Peyer's patch (tissue), 4 donors: ENCODE results near the gene SCARB1. TPM values are rescaled to one million over a fixed set of nuclear protein-coding genes. Genes with fewer than 3 reads are reported as not detected.

Experiments used
- DNase-seq, 3 donors: peaks; one replicate each; pipeline ENCODE4 v3.0.0-alpha.2; 2017 to 2019
- H3K27ac ChIP-seq, 4 donors: fragments of 200-600 bp; sonication (generic); one replicate each; pipeline ENCODE4 v1.5.1; 2016 to 2019
- H3K27me3 ChIP-seq, 2 donors: fragments of 200-600 bp; sonication (generic); one replicate each; pipeline ENCODE4 v1.5.1; 2019
- H3K36me3 ChIP-seq, 3 donors: fragments of 200-600 bp; sonication (generic); one replicate each; pipeline ENCODE4 v1.5.1; 2016 to 2019
- H3K4me1 ChIP-seq, 4 donors: fragments of 200-600 bp; sonication (generic); one replicate each; pipeline ENCODE4 v1.5.1; 2016 to 2019
- H3K4me3 ChIP-seq, 4 donors: fragments of 200-600 bp; sonication (generic); 1 replicate in 3 of 4; 2 replicates in 1 of 4; pipeline ENCODE4 v1.5.1; 2016 to 2019; ENCODE audit warnings: mild to moderate bottlenecking in 1 of 4
- H3K9me3 ChIP-seq, 4 donors: fragments of 200-600 bp; sonication (generic); one replicate each; pipeline ENCODE4 v1.5.1; 2016 to 2019; ENCODE audit warnings: mild to moderate bottlenecking in 1 of 4
- POLR2A ChIP-seq, 2 donors: fragments of 450-650 bp; IDR thresholded peaks; one replicate each; pipeline ENCODE4 v1.5.1; 2017; ENCODE audit warnings: antibody characterized with exemption in 2 of 2, mild to moderate bottlenecking in 2 of 2, moderate library complexity in 2 of 2
- total RNA-seq, 4 donors: library from RNA; depleted of rRNA; stranded (reverse); fragments of >200 nt; gene quantifications; one replicate each; pipeline ENCODE4 v1.1.0, GENCODE V29; 2016
- TF ChIP-seq, protein P1 (sequence below), 6 experiments: fragments of 450-650 bp in 4 of 6; fragments of 200-600 bp in 2 of 6; sonication (generic) in 1 of 6; IDR thresholded peaks; one replicate each; pipeline ENCODE4 v1.5.1; 2017 to 2019; ENCODE audit warnings: antibody characterized with exemption in 6 of 6, mild to moderate bottlenecking in 3 of 6, moderate library complexity in 1 of 6

The SCARB1 gene
- total RNA-seq, 4 donors from 2014 or later: 14.9 to 214 (median 64.6) TPM

DNA sequence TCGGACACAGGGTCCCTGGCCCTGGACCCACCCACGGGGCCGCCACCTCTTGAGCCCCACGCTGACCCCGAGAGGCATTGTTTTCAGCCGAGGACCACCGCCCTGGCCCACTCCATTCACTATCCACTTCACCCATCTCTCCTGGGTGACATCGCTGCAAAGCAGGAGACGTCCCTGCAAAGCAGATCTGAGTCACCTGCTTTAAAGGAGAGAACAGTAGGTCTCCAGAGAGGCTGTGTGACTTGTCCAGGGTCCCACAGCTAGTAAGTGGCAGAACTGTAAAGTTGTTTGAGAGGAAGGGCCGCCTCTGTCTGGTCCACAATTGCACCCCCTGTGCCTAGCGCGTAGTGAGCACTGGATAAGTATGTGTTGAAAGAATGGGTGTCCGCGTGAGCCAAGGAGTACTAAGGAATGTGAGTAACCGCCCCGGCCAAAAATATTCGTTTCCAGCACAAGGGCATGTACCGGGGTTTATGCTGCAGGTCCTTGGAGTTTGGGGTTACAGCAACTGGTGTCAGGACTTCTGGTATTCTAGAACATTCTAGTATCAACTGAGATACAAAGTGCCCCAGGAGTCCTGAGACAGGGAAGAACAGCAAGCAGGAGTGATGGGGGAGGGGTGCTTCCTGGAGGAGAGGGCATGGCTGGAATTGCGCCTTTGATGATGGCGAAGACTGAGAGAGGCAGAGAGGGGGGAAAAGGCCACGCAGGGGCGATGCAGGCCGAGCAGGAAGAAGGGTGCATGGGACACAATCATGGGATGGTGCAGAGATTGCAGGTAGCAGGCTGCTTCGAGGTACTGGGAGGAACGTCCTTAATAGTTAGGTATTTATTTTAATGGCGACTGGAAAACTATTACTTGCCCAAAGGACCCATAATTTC, 91.1 kb downstream of the SCARB1 start:
- Histone ChIP-seq H3K4me3 (no peak overlapping the region), H3K27me3 (no peaks in the 10 kb centered on the region), H3K4me1 (peaks cover 0 to 6% (median 2%) of the 10 kb centered on the region in 4 donors), H3K9me3 (no peaks in the 10 kb centered on the region), H3K36me3 (no peaks in the 10 kb centered on the region), H3K27ac (no peak overlapping the region)
- no peak for TF ChIP-seq POLR2A (IDR thresholded peaks at IDR 0.05)
- TF ChIP-seq, protein P1, sequence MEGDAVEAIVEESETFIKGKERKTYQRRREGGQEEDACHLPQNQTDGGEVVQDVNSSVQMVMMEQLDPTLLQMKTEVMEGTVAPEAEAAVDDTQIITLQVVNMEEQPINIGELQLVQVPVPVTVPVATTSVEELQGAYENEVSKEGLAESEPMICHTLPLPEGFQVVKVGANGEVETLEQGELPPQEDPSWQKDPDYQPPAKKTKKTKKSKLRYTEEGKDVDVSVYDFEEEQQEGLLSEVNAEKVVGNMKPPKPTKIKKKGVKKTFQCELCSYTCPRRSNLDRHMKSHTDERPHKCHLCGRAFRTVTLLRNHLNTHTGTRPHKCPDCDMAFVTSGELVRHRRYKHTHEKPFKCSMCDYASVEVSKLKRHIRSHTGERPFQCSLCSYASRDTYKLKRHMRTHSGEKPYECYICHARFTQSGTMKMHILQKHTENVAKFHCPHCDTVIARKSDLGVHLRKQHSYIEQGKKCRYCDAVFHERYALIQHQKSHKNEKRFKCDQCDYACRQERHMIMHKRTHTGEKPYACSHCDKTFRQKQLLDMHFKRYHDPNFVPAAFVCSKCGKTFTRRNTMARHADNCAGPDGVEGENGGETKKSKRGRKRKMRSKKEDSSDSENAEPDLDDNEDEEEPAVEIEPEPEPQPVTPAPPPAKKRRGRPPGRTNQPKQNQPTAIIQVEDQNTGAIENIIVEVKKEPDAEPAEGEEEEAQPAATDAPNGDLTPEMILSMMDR (IDR thresholded peaks at IDR 0.05): no peak
- no peak for DNase-seq

DNA sequence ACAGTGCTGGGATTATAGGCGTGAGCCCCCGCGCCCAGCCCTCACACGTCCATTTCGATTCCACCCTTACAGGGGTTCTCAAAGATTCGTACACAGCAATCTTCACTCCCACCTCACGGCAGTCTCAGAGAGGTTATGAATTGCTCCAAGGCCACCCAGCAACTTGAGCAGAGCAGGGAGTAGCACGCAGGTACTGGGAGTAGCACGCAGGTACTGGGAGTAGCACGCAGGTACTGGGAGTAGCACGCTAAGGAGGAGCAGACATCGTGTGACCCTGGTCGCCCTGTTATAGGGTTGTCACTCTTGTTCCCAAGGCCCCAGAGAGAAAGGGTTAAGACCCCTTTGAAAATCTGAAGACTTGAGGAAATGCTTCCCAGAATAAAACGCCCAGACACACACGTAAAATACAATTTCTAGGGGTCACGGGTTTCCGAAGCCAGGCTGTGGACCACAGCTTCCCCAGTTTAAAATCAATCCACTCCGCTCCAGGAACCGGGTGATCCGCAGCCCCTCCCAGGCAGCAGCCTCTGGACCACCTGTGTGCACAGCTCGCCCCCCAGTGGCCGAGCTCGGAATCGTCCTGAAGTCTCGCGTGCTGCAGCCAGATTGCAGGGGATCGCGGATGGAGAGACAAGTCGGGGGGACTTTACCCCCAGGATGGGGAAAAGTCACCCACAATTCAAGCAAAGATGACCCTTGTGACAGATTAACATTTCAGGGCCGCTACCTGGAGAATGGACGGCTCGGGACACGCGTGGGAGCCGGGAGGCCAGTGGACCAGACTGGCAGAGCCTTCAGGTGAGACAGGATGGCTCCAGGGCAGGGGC, 92.0 kb downstream of the SCARB1 start:
- Histone ChIP-seq H3K9me3 (no peaks in the 10 kb centered on the region), H3K27me3 (no peaks in the 10 kb centered on the region), H3K36me3 (no peaks in the 10 kb centered on the region), H3K4me1 (peaks cover 0 to 7% (median 5%) of the 10 kb centered on the region in 4 donors), H3K27ac (no peak overlapping the region), H3K4me3 (no peak overlapping the region)
- DNase-seq: peak; percentile 84 to 93 (median 89)
- no peak for TF ChIP-seq POLR2A (IDR thresholded peaks at IDR 0.05)
- TF ChIP-seq, protein P1 (IDR thresholded peaks at IDR 0.05): peak; percentile 90 to 98 (median 92)

DNA sequence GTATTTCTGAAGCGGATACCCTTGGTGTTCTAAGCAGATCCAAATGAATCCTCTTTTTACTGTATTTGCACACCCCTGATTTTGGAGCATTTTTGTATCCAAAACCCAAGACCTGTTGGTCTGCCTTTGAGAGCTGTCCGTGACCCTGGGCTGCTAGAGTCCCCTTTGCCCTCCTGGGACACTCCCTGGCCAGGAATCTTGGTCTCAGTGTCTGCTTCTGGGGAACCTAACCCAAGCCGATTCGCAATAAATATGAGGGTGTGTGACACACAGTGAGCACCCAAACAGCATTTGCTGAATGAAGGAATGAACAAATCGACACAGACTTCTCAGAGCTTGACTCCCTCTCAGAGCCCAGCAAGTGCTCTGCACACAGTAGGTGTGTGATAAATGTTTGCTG, 92.9 kb downstream of the SCARB1 start:
- no peaks in the 10 kb centered on the region for H3K9me3 ChIP-seq
- no peaks in the 10 kb centered on the region for H3K36me3 ChIP-seq
- H3K27me3 ChIP-seq: no peaks in the 10 kb centered on the region
- DNase-seq: no peak
- H3K27ac ChIP-seq: no peak overlapping the region
- no peak overlapping the region for H3K4me3 ChIP-seq
- peaks cover 0 to 16% (median 5%) of the 10 kb centered on the region in 4 donors for H3K4me1 ChIP-seq
- TF ChIP-seq POLR2A (IDR thresholded peaks at IDR 0.05): no peak
- TF ChIP-seq, protein P1 (IDR thresholded peaks at IDR 0.05): no peak

DNA sequence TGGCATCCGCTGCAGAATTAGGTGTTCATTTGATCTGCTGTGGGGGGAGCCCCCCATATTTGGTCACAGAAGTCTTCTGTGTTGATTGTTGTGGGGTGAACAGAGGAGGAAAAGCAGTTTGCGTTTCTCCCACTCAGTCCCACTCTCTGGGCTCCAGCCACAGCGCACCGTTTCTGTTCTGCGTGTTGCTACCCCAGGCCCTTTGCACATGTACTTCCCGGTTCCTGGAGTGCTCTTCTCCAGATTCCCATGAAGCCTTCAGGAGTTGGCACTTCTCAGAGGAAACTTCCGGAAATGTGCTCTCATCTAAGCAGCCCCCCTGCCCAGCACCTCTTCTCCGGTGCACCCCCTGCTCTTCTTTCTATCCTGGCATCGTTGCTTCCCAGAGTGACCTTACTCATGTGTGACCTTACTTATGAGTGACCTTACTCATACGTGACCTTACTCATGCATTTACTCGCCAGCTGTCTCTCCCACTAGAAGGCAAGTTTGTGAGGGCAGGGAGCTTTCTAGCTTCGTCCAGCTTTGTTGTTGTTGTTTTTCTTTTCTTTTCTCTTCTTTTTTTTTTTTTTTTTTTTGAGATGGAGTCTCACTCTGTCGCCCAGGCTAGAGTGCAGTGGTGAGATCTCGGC, 93.7 kb downstream of the SCARB1 start:
- H3K4me1 ChIP-seq: peaks cover 0 to 23% (median 5%) of the 10 kb centered on the region in 4 donors
- TF ChIP-seq, protein P1 (IDR thresholded peaks at IDR 0.05): no peak
- TF ChIP-seq POLR2A (IDR thresholded peaks at IDR 0.05): no peak
- H3K27me3 ChIP-seq: no peaks in the 10 kb centered on the region
- H3K36me3 ChIP-seq: no peaks in the 10 kb centered on the region
- no peak overlapping the region for H3K27ac ChIP-seq
- DNase-seq: no peak
- H3K9me3 ChIP-seq: peaks cover 0 to under 1% (median 0%) of the 10 kb centered on the region in 4 donors
- H3K4me3 ChIP-seq: no peak overlapping the region

DNA sequence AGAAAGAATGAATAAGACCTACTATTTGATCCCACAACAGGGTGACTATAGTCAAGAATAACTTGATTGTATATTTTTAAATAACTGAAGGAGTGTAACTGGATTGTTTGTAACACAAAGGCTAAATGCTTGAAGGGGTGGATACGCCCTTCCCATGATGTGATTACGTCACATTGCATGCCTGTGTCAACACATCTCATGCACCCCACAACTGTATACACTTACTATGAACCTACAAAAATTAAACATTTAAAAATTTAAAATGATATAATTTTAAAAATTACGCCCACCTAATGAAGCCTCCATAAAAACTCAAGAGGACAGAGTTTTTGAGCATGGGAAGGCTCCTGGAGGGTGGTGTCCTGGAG, 94.5 kb downstream of the SCARB1 start:
- TF ChIP-seq POLR2A (IDR thresholded peaks at IDR 0.05): no peak
- TF ChIP-seq, protein P1 (IDR thresholded peaks at IDR 0.05): no peak

More for the DNA sequence above, 94.5 kb downstream of the SCARB1 start:
- no peak for DNase-seq
- Histone ChIP-seq H3K36me3 (no peaks in the 10 kb centered on the region), H3K27me3 (no peaks in the 10 kb centered on the region), H3K9me3 (peaks cover 0 to 8% (median 4%) of the 10 kb centered on the region in 4 donors), H3K4me1 (peaks cover 0 to 23% (median 4%) of the 10 kb centered on the region in 4 donors), H3K27ac (no peak overlapping the region), H3K4me3 (no peak overlapping the region)
